HTERT RPE-1 (cell line): ENCODE results near the gene C8G.

ENCODE experiments used
- in situ Hi-C: fragments of 300-500 bp; cut with MboI; formaldehyde crosslinking; loops from 4 replicates; pipeline ENCODE4 v1.14.3; 2020; ENCODE audit warnings: low sequenced_read_pairs

Gene C8G

GRCh38 chr9:136944519-136945332 is at the start of gene C8G, which contains the start of gene FBXW5:
Gene C8G (plus strand): TSS chr9:136945243. CDS start chr9:136945321, 78 bp downstream.
Gene FBXW5 (minus strand): TSS chr9:136944738. CDS start chr9:136944083, 655 bp downstream.
- in situ Hi-C loops, result no loop called here

DNA sequence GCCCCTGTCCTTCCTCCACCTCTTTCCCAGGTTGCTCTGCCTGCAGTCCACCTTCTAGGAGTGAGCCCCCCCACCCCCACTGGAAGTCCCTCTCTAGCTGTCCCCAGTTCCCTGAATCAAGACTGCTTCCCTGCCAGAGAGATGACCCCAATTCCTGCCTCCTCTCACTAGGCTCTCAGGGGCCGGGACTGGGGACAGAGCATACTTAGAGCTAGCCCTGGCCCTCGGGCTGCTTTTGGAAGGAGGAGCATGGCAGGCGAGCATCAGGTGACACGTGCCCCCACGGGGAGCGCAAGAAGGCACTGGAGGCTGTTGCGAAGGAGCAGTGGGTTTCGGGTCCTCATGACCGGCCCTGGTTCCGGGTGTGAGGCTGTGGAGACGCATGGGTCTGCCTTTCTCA is 49.0 kb upstream of the C8G start:
- in situ Hi-C loops, result no loop called here

- in situ Hi-C loops, result no loop called here
Measured at GRCh38 chr9:136898483-136899100, 46.5 kb upstream of the C8G start.

DNA sequence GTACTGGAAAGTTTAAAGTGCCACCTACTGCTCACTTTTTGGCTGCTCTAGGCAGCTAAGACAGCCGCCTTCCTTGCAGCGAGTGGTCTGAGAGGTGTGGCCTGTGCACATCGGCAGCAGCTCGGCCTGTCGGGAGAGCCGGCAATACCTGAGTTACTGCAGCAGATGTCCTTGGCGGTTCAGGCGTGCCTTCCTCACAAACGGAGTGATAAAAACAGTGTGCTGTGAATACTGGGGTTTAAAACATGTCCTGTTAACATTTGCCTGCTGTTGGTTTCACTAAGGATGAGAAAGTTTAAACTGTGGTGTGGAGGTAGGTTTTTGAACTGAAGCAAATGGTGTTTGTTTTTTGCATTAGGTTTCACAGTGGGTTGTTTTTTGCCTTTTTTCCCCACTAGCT is 45.8 kb upstream of the C8G start:
- in situ Hi-C loops, result no loop called here

GRCh38 chr9:136900556-136900955 is 44.5 kb upstream of the C8G start:
- in situ Hi-C loops, result no loop called here

- in situ Hi-C loops, result no loop called here
Measured at GRCh38 chr9:136900988-136901515, 44.0 kb upstream of the C8G start.

DNA sequence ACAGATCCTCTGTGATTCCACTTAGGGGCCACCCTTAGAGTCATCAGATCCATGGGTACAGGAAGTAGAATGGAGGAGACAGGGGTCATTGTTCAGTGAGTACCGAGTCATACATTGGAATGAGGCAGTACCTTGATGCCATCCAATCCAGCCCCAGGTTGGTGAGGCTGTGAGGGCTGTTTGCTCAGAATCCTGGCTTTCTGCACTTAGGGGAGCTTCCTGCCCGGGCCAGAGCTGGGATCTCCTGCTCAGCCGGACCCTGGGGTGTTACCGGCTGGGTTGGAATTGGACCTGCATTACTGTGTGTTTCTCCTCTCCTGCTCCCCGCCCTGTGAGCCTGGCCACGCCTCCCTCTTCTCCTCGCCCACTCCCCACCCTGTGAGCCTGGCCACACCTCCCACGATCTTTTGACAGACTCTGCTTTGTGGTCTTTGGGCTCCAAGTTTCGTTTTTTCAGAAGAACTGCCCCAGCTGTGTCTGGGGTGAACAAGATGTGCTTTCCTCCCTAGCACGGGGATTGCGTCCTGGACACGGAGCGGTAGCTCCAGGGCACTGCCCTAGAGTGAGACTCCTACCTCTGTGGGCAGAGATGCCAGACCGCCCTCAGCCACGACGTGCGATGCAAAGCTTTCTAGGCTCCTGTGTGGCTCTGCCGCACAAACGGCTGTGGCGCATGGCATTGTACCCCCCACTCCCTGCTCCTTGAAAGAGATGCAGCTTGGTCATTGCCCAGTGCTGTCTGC is 43.4 kb upstream of the C8G start:
- in situ Hi-C loops, result no loop called here

GRCh38 chr9:136902259-136902821 is 42.7 kb upstream of the C8G start:
- in situ Hi-C loops, result no loop called here

GRCh38 chr9:136903041-136903554 is 41.9 kb upstream of the C8G start:
- in situ Hi-C loops, result no loop called here

GRCh38 chr9:136906266-136906665 is 38.8 kb upstream of the C8G start:
- in situ Hi-C loops, result no loop called here

DNA sequence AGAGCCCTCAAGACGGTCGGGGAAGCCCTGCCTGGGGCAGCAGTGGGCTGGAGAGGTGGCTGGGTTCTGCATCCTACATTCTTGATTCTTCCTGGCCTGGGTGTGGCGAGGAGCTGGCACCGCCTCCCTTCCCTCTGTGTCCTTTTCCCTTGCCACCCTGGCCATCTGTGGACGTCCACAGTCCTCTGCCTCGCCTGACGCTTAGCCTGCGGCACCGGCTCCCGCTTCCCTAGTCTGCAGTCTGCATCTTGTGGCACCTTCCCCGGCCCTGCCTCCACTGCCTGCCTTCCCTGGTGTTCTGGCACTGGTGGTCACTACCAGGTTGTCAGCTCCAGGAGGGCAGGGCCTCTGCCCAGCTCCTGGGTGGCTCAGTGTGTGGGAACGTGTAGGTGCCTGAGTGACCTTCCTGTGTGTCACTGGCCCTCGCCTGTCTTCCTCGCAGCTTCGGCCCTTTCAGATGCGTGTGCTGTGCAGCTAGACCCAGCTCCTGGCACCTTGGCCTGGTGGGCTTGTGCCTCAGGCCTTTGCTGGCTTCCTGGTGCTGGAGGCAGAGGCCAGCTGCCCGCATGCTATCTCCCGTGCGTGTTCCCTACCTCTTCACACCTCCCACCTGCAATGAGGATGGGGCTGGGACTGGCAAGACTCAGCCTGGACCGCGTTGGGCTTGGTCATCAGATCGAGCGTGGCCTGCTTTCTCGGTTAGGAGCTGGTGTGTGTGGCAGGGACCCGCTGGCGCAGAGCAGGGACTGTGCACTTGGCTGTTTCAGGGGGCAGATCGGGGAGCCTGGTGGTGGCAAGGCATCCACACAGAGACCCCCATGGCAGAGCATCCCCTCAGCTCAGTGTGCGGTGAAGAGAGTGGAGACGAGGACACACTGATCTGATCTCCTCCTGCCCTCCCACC is 37.8 kb upstream of the C8G start:
- in situ Hi-C loops, result no loop called here

- in situ Hi-C loops, result no loop called here
Measured at GRCh38 chr9:136910197-136910900, 34.7 kb upstream of the C8G start.

DNA sequence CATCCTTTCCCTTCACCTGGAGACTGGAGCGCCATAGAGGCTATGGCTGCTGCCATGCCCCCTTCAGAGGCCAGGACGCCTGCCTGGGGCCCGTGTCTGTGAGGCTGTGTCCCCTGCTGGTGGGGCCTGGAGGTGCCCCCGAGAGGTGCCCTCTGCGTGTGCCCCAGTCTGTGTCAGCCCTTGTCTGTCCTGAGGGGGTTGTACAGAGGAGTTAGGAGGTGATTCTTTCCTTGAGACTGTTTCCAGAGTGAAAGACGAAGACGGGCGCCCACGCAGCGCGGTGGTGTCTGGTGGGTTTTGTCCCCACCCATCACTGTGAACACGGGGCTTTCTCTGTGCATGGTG is 34.2 kb upstream of the C8G start:
- in situ Hi-C loops, result no loop called here

GRCh38 chr9:136913701-136914438 is 31.2 kb upstream of the C8G start:
- in situ Hi-C loops, result no loop called here

- in situ Hi-C loops, result no loop called here
Measured at GRCh38 chr9:136915632-136916329, 29.3 kb upstream of the C8G start.

DNA sequence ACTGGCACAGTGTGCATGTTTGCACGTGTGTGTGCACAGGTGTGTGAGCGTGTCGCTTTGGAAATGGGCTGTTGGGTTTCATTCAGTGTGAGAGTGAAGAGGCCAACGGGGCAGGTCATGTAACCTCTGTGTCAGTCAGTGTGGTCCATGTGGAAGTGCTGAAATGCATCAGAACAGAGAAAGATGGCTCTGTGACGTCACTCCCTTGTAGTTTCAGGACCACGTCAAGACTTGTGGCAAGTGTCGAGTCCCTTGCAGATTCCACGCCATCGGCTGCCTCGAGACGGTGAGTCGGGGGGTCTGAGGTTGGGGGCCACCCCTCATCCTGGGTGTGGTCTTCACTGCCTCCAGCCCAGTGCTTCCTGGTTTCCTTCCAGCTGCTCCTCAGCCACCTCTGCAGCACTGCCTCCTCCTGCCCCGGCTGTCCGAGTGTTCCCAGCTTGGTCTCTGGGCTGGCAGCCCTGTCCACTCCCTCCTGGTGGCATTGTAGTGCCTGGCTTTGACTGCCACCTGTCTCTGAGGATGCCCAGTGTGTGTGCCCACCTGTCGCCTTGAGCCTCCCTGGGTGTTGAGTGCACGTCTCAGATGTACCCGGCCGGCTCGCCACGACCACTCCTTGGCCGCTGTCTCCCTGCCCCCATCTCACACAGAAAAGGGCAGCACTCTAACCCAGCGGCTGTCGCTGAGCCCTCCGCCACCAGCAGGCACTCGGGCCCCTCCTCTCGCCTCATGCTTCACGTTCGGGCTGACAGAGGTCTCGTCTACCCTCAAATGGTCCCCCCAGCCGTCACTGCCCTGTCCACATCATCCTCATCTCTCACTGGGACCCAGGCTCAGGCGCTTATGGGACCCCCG is 28.5 kb upstream of the C8G start:
- in situ Hi-C loops, result no loop called here

GRCh38 chr9:136917902-136918301 is 27.1 kb upstream of the C8G start:
- in situ Hi-C loops, result no loop called here
